GM03348 (cell line): ENCODE data around the gene SLC4A9.

ENCODE experiments used
- DNase-seq: peaks from one replicate; pipeline ENCODE4 v3.0.0; 2012; ENCODE audit warnings: low spot score

Gene SLC4A9, protein sequence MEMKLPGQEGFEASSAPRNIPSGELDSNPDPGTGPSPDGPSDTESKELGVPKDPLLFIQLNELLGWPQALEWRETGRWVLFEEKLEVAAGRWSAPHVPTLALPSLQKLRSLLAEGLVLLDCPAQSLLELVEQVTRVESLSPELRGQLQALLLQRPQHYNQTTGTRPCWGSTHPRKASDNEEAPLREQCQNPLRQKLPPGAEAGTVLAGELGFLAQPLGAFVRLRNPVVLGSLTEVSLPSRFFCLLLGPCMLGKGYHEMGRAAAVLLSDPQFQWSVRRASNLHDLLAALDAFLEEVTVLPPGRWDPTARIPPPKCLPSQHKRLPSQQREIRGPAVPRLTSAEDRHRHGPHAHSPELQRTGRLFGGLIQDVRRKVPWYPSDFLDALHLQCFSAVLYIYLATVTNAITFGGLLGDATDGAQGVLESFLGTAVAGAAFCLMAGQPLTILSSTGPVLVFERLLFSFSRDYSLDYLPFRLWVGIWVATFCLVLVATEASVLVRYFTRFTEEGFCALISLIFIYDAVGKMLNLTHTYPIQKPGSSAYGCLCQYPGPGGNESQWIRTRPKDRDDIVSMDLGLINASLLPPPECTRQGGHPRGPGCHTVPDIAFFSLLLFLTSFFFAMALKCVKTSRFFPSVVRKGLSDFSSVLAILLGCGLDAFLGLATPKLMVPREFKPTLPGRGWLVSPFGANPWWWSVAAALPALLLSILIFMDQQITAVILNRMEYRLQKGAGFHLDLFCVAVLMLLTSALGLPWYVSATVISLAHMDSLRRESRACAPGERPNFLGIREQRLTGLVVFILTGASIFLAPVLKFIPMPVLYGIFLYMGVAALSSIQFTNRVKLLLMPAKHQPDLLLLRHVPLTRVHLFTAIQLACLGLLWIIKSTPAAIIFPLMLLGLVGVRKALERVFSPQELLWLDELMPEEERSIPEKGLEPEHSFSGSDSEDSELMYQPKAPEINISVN

DNA sequence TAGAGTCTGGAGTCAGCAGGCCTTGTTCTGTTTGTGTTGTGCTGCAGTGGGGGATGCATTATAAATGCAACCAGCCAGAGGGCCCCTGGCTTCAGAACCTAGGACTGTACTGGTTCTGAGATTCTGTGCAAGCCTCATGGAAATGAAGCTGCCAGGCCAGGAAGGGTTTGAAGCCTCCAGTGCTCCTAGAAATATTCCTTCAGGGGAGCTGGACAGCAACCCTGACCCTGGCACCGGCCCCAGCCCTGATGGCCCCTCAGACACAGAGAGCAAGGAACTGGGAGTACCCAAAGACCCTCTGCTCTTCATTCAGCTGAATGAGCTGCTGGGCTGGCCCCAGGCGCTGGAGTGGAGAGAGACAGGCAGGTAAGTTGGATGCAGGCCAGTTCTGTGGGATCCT is at the start of gene SLC4A9:
Gene SLC4A9 (plus strand): TSS at position 94 of the 400 bp plus-strand sequence. CDS start 43 bp downstream, at position 137.
- DNase-seq = no peak

DNA sequence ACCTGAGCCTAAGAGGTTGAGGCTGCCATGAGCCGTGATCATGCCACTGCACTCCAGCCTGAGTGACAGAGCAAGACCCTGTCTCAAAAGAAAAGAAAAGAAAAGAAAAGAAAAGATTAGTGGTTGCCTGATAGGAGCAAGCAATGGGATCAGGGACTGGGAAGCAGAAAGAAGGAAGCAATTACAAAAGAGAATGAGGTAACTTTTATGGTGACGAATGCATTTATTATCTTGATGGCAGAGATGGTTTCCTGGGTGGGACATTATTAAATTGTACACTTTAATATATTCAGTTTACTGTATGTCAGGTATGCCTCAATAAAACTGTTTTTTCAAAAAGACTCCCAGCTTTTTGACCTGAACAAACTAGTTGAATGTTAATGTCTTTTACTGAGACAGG is 49.6 kb upstream of the SLC4A9 start:
- no peak for DNase-seq

DNA sequence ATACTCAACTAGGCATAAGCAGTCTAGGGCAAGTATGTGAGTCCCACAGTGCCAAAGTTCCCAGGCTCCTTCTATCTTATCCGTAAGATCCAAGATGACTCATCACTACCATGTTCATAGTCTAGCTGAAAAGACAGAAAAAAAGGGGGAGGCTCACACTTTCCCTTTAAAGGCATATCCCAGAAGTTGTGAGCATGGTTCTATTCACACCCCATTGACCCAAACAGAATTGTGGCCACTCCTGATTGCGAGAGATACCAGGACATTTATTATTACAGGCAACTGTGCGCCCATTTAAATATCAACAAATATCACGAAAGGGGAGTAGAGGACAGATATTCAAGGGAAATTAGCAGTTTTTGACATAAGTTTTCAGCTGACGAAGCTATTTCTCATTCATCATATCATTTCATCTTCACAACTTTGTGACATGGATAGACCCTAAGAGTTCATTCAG is 49.0 kb upstream of the SLC4A9 start:
- DNase-seq = peak; percentile 63

DNA sequence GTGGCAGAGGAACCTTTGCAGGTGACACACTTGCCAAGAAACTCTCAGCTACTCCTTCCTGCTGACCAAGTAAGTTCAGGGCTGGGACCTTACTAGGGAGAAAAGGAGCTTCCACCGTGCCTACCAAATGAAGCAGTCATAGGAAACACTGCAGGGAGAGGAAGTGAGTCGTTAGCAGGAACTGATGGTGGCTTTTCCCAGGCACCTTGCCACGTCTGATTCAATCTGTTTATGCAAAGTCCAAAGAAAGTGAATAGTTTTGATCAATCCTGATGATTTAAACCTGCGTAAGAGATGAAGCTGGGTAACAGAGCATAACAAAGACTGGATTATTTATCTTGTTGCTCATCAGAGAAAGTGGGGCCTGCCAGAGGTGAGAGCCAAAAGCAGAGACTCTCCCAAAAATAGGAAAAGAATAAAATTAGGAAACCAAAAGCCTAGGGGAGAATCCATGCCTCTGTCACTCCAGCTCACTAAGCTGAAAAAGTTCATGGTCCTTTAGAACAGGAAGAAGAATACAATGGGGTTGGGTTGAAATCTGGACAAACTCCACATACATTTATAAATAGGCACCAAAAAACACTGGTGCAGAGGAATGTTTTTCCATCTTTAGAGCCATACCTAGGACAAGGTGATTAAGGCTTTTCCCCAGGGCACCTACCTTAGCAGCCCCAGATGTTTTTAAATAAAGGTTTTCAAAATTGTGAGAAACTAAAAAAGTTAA is 47.8 kb upstream of the SLC4A9 start:
- peak; percentile 61 for DNase-seq

DNA sequence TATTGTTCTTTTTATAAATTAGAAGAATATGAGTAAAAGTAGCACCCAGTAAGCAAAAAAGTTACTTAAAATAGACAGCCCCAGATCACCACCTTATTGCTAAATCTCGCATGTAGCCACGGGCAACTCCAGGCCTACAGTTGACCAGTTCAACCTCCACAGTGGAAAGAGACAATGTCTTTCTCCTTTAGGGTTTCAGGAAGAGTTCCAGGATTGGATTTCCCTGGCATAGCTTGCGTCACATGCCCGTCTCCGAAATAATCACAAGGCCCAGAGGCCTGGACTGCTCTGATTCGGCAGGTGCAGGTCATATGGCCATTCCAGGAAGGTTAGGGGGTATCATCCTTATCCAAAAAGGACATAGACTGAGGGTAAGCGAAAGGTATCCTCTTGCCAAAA is 47.2 kb upstream of the SLC4A9 start:
- DNase-seq = no peak

DNA sequence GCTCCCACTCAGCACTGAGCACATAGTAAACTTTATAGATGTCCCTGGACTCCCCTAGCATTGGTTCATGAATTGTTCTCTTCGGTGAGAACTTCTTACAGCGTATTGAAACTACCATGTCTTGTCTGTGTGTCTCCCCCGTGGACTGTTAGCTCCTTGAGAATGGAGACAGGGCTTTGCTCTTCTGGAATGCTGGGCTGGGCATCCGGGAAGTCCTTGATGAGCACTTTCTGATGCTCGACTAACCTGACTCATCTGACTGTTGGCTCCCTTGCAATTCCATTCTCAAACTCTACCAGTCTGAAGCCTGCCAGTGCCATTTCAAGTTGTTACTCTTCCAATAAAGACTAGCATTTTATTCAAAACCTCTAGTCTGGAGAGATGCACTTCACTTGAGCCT is 42.1 kb upstream of the SLC4A9 start:
- DNase-seq = peak; percentile 67

DNA sequence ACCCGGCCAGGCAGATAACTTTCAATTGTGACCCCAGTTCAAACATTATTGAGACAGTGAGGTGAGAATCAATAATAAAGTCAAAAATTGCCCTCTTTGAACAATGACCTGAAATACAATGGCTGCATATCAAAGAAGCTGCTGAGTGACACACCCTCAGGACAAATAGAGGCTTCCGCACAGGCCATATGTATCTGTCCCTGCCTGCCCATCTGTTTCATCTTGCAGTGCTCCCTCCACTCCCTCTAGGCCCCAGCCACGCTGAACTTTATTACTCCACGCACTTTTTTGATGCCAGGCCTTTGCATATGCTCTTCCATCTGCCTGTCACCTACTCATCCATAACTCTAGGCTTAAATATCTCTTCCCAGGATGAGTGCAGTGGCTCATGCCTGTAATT is 41.2 kb upstream of the SLC4A9 start:
- DNase-seq = no peak

DNA sequence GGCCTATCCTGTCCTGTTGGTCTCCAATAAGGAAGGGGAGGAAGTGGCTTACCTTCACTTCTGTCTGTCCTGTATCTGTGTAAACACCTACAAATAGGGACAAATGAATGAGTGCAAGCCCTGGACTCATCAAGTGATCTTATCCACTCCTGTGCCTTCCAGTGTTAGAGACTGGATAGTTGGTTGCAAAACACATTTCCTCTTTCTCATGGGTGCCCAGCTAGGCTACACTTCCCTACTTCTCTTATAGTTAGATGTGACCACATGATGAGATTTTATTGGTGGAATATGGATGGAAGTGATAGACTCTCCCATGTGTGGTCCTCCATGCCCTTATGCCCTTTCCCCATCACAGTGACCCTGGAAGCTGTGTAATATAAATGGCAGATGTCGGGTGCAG is 40.2 kb upstream of the SLC4A9 start:
- no peak for DNase-seq

DNA sequence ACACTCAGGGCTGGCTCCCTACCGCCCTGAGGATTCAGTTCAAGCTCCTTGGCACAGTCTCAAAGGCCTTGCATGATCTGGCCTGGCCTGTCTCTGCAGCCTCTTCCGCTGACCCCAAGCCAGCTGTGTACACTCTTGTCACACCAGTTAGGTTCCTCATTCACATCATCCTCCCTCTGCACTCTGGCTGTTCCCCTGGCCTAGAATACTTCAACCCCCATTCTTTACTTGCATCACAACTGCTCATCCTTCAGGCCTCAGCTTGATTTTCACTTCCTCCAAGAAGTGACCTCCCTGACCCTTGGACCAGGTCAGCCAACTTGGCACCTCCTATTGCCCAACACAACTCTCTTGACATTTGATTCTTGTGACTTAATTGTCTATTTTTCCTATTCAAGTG is 38.2 kb upstream of the SLC4A9 start:
- DNase-seq = no peak

DNA sequence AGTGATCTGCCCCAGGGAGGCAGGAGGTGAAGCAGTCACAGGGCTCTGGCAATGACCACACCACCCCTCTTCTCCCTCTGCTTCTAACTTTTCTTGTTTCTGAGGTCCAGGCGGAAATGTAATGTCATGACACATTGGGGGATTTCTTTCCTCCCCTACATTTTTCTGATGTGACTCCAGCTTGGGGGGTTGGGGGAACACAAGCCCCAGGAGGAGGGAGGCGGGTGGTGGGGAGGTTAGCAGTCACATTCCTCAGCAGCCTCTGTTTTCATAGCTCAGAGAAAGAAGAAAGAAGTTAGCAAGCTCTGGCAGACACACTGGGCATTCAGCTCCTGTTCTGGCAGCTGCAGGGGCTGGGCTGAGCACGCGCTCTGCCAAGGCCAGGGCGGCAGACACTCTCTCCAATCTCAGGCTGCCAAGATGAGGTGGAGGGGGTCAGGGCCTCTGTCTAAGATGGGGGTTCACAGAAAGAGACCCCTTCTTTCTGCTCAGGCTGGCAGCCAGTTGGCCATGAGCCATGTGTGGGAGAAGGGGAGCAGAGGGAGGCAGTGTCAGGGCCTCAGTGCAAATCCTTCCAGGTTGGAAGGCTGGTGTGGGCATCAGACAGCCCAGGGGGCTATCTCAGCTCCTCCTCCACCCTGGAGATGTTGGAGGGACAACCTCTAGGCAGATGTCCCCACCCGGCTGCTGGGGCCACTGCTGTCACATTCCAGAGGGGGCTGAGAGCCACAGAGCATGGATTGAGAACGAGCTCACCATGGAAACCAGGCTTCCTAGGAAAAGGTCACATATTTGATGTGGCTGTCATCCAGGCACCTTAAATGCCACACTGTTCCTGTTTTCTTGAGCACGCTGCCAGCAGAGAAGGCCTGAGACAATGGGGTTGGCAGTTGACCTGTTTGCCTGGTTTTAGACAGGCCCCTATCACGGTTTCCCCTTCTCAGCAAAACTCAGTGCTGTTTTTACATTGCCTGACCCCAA is 37.0 kb upstream of the SLC4A9 start:
- peak; percentile 90 for DNase-seq

DNA sequence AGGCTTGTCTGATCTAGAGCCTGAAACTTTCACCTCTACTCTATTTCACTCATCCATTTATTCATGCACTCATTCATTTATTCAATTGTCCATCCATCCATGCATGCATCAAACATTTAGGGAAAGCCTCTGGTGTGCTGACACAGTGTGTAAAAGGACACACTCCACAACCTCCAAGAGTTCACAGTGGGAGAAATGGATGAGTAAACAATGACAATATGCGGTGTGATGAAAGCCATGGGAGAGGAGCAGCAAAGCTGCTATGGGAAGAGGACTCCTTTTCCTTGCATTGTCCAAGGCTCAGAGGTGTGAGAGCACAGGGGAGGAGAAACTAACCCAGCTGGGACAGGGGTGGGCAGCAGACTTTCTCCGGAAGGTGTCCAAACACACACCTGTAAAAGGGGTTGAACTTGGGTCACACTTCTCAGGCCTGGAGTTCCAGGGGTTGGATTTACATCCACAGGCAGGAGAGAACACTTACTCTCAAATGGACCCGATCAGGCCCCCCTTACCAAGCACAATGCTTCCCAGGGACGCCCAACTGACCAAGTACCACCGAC is 35.9 kb upstream of the SLC4A9 start:
- DNase-seq = no peak

DNA sequence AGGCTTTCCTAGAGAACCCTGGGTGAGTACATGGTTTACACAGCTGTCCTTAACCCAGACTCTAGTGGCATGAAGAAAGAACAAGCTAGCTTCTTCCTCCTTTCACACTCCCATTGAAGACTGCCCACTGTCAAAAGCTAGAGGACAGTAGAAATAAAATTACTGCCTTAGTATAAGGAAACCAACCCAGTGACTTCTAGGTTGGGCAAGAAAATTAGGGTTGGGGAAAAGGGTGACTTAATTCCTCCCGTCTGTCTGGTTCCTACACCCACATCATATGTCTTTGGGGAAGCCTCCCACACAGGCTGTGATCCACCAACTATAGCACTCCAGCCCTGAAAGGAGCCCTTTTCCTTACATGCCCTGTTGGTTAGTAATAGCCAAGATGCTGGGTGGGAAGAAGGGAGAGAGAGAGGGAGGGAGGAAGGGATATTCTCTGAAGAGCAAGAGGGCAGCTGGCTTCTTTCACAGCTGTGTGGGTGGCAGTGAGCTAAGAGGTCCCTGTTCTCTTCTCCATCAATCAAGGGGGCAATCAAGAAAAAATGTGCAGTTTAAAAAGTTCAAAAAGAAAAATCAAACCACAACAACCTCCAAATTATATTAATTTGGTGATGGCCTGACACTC is 35.3 kb upstream of the SLC4A9 start:
- peak; percentile 62 for DNase-seq

DNA sequence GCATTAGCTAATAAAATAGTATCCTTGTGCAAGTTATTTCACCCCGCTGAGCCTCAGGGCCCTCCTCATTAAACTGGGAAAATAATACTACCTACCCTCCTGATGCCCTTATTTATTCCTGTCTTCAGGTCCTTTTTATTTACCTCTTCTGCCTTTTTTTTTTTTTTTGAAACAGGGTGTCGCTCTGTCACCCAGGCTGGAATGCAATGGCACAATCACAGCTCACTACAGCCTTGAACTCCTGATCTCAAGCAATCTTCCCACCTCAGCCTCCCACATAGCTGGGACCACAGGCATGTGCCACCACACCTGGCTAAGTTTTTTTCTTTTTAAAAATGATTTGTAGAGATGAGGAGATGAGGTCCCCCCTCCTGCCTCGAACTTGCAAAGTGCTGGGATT is 34.5 kb upstream of the SLC4A9 start:
- DNase-seq = no peak

DNA sequence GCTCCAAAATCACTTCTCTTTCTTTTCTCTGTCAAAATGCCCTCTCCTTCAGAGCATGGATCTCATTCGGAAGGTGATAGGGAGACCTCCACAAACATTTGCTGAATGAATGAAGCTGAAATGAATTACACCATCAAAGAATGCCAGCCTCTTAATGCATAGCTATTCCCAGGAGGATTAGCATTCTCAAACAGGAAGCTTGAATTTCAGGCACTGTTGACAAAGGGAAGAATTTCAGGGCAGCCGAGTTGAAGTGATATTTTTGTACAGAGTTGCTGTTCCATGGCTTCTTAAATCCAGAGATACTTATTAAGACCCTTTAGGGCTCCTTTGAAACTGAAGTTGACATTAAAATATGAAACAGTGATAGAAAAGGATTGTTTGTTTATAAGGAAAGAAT is 32.4 kb upstream of the SLC4A9 start:
- DNase-seq = no peak

DNA sequence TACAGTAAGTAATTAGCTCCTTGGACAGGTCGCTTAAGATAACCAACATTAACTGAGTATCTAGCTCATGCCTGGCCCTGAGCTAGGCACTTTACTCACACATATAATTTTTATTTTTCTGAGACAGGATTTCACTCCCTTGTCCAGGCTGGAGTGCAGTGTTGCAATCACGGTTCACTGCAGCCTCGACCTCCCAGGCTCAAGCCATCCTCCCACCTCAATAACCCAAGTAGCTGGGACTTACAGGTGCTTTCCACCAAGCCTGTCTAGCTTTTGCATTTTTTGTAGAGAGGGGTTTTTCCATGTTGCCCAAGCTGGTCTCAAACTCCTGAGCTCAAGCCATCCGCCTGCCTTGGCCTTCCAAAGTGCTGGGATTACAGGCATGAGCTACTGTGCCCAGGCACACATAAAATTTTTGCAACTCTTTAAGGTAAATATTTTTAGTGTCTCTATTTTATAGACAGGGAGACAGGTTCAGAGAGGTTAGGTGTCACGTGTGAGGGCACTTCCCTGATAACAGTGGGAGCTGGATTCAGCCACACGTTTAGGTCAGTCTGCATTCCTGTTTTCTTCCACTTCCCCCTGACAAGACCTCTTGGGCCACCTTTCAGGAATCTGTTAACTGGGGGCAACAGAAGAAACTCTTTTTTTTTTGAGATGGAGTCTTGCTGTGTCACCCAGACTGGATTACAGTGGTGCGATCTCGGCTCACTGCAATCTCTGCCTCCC is 31.8 kb upstream of the SLC4A9 start:
- no peak for DNase-seq

DNA sequence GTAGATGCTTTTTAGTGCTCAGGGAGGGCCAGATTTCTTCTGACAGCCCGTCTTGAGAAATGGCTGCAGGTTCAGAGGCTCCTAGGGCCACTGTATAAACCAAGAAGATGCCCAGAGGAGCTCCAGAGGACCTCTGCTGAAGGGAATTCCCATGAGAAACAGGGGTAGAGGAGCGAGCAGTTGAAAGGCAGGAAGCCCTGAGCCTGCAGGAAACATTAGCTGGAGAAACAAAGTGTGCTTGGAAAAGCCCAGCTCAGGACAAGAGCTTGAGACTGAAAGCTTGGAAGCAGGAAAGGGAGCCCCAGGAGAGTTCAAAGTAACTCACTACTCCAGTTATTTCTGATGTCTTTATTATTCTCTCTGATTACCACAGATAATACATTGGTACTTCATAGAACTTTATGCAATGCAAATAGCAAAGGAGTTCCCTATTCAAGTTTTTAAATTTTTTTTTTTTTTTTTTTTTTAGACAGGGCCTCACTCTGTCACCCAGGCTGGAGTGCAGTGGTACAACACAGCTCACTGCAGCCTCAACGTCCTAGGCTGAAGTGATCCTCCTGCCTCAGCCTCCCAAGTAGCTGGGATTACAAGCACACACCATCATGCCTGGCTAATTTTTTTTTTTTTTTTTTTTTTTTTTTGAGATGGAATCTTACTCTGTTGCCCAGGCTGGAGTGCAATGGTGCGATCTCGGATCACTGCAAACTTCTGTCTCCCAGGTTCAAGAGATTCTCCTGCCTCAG is 30.1 kb upstream of the SLC4A9 start:
- DNase-seq = no peak

DNA sequence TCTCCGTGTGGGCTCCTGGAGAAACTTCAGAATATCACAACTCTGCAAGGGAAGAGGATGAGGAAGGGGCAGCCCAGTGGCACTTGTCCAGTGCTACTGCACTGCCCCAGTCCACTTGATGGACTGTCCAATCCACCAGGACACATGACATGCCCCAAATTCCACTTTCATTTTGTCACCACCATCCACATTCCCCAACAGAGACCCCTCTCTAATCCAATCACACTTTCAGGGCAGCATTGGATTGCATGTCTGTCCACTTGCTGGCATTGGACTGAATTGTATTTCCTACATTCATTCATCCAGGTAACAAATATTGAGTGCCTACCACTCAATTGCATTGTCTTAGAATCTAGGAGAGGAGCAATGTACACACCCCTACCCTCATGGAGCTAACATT is 28.4 kb upstream of the SLC4A9 start:
- no peak for DNase-seq

DNA sequence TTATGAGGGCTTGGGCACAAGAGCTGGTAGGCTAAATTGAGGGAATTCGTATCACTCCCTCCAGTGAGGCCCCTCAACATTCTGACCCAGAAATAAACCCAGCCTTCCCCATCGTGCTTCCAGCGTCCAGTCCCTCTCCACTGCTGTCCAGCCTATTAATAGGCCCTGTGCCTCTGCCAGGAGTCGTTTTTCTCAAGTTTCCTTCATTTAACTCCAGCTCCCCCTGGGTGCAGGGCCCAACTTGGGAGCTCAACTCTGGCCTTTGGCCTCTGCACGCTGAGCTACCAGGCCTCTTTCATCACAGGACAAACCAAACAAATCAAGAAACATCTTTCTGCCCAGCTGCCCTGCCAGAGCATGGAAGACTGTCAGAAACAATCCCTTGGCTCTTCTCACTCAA is 23.6 kb upstream of the SLC4A9 start:
- no peak for DNase-seq

DNA sequence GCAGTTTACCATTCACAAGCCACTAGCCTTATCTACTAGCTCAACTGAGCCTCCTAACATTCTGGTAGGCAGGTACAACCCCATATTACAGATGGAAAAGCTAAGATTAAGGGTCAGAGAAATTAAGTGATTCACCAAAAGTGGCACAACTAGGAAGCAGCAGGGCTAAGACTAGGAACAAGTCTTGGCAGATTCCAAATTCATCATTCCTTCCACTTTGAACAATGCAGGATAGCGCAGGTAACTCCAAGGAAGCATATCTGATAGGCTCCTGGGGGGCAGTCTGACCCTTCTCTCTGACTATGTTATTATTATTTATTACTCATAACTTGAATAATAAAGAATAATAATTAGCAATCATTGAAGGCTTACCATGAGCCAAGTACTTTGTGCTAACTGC is 22.1 kb upstream of the SLC4A9 start:
- DNase-seq = no peak
